ENCODE data around the gene PLD1. TPM values are rescaled to one million over a fixed set of nuclear protein-coding genes. Genes with fewer than 3 reads are reported as not detected.

PLD1 gene
- total RNA-seq, 4 donors from 2014 or later = 15.3 to 55.9 (median 45.4) TPM

- H3K27ac ChIP-seq = no peak overlapping the region
- DNase-seq (ENCODE audit: low spot score in 2 of 2) = no peak
- WGBS, 2 donors = 94 to 95% methylated on average over 3 of the region's 3 CpGs
- H3K4me1 ChIP-seq = peaks cover 0 to 2% (median 0%) of the 10 kb centered on the region in 4 donors
- no peaks in the 10 kb centered on the region for H3K9me3 ChIP-seq
- no peaks in the 10 kb centered on the region for H3K27me3 ChIP-seq
- H3K36me3 ChIP-seq = peaks cover 0 to 9% (median 0%) of the 10 kb centered on the region in 3 donors
- H3K4me3 ChIP-seq = no peak overlapping the region
- TF ChIP-seq CTCF (IDR thresholded peaks at IDR 0.05) = no peak
- TF ChIP-seq POLR2A (IDR thresholded peaks at IDR 0.05) = no peak
- TF ChIP-seq EP300 (IDR thresholded peaks at IDR 0.05) = no peak
Measured at GRCh38 chr3:171682743-171683142, 127.5 kb downstream of the PLD1 start.

GRCh38 chr3:171680726-171681411 is 129.4 kb downstream of the PLD1 start:
- TF ChIP-seq POLR2A (IDR thresholded peaks at IDR 0.05) = no peak
- TF ChIP-seq EP300 (IDR thresholded peaks at IDR 0.05) = no peak
- TF ChIP-seq CTCF (IDR thresholded peaks at IDR 0.05) = no peak
- no peak overlapping the region for H3K27ac ChIP-seq
- no peaks in the 10 kb centered on the region for H3K27me3 ChIP-seq
- WGBS, 2 donors = 69 to 76% methylated on average over 6 of the region's 6 CpGs
- H3K4me1 ChIP-seq = no peaks in the 10 kb centered on the region
- DNase-seq (ENCODE audit: low spot score in 2 of 2) = no peak
- H3K9me3 ChIP-seq = no peaks in the 10 kb centered on the region
- H3K36me3 ChIP-seq = peaks cover 0 to 18% (median 0%) of the 10 kb centered on the region in 3 donors
- no peak overlapping the region for H3K4me3 ChIP-seq

GRCh38 chr3:171678971-171679492 is 131.3 kb downstream of the PLD1 start:
- H3K4me1 ChIP-seq = no peaks in the 10 kb centered on the region
- 87 to 90% methylated on average over 3 of the region's 3 CpGs for WGBS, 2 donors
- TF ChIP-seq EP300 (IDR thresholded peaks at IDR 0.05) (no peak), POLR2A (IDR thresholded peaks at IDR 0.05) (no peak), CTCF (IDR thresholded peaks at IDR 0.05) (no peak)

GRCh38 chr3:171677706-171678105 is 132.6 kb downstream of the PLD1 start:
- TF ChIP-seq EP300 (IDR thresholded peaks at IDR 0.05) (no peak), CTCF (IDR thresholded peaks at IDR 0.05) (no peak), POLR2A (IDR thresholded peaks at IDR 0.05) (no peak)
- H3K36me3 ChIP-seq = peaks cover 0 to 20% (median 0%) of the 10 kb centered on the region in 3 donors
- no peaks in the 10 kb centered on the region for H3K9me3 ChIP-seq
- no peaks in the 10 kb centered on the region for H3K27me3 ChIP-seq
- no peak overlapping the region for H3K4me3 ChIP-seq
- DNase-seq (ENCODE audit: low spot score in 2 of 2) = no peak
- H3K27ac ChIP-seq = no peak overlapping the region
- no peaks in the 10 kb centered on the region for H3K4me1 ChIP-seq
- WGBS, 2 donors = 93 to 95% methylated on average over 1 of the region's 1 CpG

More at GRCh38 chr3:171678971-171679492, 131.3 kb downstream of the PLD1 start:
- Histone ChIP-seq H3K36me3 (peaks cover 0 to 15% (median 0%) of the 10 kb centered on the region in 3 donors), H3K9me3 (no peaks in the 10 kb centered on the region), H3K27me3 (no peaks in the 10 kb centered on the region), H3K27ac (no peak overlapping the region), H3K4me3 (no peak overlapping the region)
- DNase-seq (ENCODE audit: low spot score in 2 of 2) = no peak

- H3K27ac ChIP-seq = peak overlapping the region in 1 of 4 donors; percentile 46
- H3K27me3 ChIP-seq = no peaks in the 10 kb centered on the region
- no peak for DNase-seq (ENCODE audit: low spot score in 2 of 2)
- no peaks in the 10 kb centered on the region for H3K9me3 ChIP-seq
- TF ChIP-seq CTCF (IDR thresholded peaks at IDR 0.05) (no peak), EP300 (IDR thresholded peaks at IDR 0.05) (no peak), POLR2A (IDR thresholded peaks at IDR 0.05) (no peak)
- H3K36me3 ChIP-seq = peaks cover 0 to 30% (median 0%) of the 10 kb centered on the region in 3 donors
- WGBS, 2 donors = 86 to 91% methylated on average over 10 of the region's 10 CpGs
- H3K4me1 ChIP-seq = no peaks in the 10 kb centered on the region
- no peak overlapping the region for H3K4me3 ChIP-seq
Measured at GRCh38 chr3:171676601-171677175, 133.6 kb downstream of the PLD1 start.

Data from tibial nerve (tissue), 4 donors.